GF-D8 (cell line): ENCODE measurements around the gene CBX7.
"Not testable (repeated sequence)": the region's sequence is repeated elsewhere in the genome, so short reads cannot be mapped to it uniquely, and the experiment has no call there.

Experiments
- DNase-seq: peaks from one replicate; lab custom pipeline; 2025; lab: John Stamatoyannopoulos, UW

CBX7 gene

DNA sequence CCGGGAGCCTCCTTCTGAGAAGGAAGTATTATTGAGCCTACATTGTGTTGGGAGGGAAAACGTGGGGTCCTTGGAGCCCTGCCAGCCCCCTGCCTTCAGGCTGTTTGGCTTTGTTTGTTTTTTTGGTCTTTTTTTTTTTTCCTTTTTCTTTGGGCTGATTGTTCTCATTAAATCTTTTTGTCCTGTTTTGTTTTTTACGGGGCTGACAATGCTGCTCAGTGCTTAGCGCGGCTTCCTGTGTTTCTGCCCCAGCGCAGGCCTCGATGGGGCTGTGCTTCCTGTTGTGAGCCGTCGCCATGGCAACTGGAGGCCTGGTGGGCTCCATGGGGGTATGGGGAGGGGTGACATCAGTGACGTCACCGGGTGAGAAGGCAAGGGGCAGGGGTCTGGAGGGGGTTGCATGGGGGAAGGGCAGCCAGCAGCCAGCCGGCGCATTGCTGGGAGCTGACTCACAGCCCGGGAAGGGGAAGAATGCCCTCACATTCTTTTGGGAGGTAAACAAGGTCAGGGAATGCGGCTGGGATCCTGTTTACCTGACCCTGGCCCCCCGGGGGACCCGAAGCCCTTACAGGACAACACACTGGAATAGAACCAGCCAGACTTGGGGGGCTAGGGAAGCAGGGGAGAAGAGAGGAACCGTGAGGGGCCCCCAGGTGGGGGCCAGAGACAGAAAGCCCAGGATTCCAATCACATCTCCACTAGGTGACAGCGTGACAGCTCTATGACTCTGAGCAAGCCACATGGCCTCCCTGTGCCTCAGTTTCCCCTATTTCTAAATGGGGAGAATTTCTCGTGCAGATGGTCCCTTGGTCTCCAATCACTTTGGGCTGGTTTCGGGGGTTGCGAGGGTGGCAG is 22.2 kb upstream of the CBX7 start:
- no peak for DNase-seq

DNA sequence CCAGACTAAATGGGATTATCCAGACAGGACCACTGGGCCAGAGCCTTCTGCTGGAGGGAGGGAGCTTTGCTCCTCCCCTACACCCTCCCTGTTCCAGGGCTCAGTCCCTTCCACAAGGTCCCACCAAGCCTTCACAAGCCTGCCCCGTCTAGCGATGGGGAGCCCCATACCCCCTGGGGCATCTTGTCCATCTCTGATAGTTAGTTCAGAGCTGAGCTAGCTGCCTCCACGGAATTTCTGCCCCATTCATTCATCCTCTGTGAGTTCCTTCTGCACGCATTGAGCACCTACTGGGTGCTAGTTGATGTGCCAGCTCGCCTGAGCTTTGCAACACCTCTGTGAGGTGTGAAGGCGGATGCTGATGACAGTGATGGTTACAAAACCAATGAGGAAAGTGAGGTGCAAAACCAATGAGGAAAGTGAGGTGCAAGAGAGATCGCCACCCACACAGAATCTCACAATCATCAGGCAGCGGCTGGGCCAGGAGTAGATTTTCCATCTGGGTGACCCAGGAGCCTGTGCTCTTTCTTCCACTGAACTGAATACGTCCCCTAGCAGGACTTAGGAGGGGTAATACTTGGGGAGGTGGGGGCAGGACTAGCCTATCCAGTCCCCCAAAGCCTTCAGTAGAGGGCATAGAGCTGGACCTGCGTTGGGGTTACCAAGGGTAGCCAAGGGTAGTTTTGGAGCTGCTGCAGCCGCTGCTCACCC is 21.5 kb upstream of the CBX7 start:
- no peak for DNase-seq

GRCh38 chr22:39173050-39173706 is 20.7 kb upstream of the CBX7 start:
- no peak for DNase-seq

DNA sequence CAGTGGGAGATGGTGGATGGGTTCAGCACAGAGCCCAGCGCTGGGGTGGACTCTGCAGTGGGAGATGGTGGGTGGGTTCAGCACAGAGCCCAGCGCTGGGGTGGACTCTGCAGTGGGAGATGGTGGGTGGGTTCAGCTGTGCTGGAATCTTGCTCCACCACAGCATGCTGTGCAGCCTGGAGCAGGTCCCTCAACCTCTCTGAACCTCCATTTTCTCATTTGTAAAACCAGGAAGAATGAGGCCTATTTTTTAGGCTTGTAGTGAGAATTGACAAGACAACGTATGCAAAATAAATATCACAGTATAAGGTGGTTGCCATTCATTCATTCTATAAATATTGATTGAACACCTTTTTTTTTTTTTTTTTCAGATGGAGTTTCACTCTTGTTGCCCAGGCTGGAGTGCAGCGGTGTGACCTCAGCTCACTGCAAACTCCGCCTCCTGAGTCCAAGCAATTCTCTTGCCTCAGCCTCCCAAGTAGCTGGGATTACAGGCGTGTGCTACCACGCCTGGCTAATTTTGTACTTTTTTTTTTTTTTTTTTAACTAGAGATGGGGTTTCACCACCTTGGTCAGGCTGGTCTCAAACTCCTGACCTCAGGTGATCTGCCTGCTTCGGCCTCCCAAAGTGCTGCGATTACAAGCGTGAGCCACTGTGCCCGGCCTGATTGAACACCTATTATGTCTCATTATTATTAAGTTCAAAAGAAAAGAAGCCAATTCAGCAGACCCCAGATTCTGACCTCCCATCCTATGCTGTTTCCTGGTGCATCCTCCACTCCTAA is 20.0 kb upstream of the CBX7 start:
- not testable (repeated sequence) for DNase-seq

- DNase-seq, result no peak
Observed at GRCh38 chr22:39171623-39172264, 19.3 kb upstream of the CBX7 start.

- DNase-seq, result no peak
Observed at GRCh38 chr22:39170825-39171622, 18.5 kb upstream of the CBX7 start.

- DNase-seq, result no peak
Observed at GRCh38 chr22:39169797-39170466, 17.5 kb upstream of the CBX7 start.

- no peak for DNase-seq
Observed at GRCh38 chr22:39166547-39166946, 14.1 kb upstream of the CBX7 start.

GRCh38 chr22:39156093-39156492 is 3.6 kb upstream of the CBX7 start:
- not testable (repeated sequence) for DNase-seq

DNA sequence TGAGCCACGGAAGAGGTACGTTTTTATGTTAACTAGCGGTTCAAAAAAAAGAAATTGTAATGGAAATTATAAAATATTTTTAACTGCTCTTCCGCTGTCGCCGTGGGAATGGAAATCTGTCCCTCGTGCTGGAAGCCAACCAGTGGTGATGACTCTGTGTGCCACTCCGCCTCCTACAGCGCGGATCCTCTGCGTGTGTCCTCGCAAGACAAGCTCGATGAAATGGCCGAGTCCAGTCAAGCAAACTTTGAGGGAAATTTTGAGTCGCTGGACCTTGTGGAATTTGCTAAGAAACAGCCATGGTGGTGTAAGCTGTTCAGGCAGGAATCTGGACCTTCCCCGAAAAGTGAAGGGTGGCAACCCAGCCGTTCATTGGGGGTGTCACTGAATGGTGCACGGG is 2.9 kb upstream of the CBX7 start:
- DNase-seq, result no peak

DNA sequence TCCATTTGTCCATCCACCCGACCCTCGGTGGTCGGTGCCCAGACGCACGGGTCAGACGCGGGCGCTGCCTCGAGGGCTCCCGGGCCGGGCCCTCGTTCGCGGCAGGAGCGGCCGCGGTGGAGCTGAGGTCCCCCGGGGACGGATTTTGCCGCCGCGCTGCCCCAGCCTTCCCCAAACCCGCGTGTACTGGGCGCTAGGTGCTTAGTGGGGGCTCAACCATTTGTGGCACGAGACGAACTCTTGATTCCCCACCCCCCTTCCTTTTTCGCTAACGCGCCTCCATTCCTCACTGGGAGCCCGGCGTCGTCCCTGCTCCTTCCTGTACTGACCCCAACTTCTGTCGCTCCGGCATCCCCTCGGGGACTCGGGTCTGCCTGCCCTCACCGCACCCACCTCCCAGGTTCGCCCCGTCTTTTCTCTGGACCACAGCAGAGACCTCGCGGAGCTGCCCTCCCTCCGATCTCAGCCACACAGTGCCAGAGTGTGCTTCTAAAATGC is 789 bp upstream of the CBX7 start:
- DNase-seq, result no peak

GRCh38 chr22:39152024-39152510 is 413 bp downstream of the CBX7 start:
- no peak for DNase-seq

DNA sequence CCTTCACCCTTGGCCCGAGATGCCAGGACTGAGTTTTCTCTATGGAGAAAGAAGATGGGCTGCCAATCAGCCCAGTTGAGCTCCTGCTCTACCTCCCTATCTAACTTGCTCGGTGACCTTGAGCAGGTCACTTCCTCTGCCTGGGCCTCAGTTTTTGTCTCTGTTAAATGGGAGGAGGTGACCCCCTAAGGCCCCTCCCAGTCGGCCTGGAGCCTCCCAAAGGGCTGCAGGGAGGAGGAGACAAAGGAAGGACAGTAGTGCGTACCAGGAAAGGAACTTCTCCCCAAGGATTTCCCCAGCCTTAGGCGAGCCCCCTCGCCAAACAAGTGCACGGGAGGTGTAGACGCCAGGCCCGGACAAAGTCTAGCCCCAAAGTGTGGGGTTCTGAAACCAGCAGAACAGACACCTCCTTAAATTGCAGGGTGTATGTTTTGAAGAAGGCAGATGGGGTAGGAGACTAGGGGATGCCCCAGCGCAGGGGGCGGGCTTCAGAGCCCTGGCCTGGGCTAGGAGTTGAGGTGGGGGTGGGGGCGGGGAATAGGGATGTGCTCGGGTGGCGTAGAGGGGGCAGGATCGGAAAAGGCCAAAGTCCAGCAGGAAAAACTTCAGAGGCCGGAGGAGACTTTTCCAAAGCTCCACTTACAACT is 1.0 kb downstream of the CBX7 start:
- DNase-seq, result no peak

DNA sequence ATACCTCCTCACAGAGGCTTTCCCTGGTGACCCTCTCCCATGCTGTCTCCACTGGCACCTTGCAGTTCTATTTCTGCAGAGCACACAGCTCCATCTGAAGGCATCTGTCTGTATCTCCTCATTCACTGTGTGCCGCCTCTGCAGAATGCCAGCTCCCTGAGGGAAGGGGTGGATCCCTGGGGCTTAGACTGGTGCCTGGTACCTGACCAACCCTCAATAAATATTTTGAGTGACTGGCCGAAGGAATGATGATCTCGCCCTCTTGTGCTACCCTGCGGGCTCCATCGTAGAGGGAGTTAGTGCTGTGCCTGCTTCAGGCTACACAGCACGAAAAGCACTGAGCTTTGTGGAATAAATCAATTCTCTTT is 1.6 kb downstream of the CBX7 start:
- no peak for DNase-seq

DNA sequence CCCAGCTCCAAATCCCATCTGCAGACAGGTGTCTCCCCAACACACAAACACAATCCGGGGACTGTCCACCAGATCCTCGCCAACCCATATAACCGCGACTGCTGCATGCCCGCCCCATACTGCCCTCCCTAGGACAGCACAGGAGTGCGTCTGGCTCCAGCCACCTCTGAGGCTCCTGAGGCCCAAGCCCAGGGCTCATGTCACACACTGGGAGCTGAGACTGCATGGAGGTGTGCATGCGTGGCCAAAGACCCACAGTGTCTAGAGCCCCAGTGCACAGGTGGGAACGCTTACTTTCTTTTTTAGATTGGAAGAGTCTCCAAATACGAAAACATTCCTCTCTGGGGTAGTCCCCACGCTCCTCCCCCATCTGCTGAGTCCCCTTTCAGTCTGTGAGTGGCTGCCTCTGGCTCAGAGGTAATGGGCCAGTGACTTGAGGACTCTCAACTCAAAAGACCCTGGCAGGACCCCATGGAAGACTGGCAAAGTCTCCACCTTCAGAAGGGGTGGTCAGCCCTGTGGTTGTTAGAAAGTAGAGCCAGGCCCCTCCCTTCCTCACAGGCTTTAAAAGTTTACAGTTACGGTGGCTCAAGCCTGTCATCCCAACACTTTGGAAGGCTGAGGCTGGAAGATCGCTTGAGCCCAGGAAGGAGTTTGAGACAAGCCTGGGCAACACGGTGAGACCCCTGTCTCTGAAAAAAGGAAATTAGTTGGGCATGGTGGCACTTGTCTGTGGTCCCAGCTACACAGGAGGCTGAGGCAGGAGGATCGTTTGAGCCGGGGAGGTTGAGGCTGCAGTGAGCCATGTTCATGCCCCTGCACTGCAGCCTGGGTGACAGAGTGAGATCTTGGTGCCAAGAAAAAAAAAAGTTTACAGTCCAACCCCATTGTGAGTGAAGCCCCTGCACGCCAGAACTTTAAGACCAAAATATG is 2.3 kb downstream of the CBX7 start:
- no peak for DNase-seq

- no peak for DNase-seq
Observed at GRCh38 chr22:39148727-39149535, 3.5 kb downstream of the CBX7 start.

- no peak for DNase-seq
Observed at GRCh38 chr22:39148026-39148726, 4.3 kb downstream of the CBX7 start.
